ENCODE results near the gene KIF18B.

DNA sequence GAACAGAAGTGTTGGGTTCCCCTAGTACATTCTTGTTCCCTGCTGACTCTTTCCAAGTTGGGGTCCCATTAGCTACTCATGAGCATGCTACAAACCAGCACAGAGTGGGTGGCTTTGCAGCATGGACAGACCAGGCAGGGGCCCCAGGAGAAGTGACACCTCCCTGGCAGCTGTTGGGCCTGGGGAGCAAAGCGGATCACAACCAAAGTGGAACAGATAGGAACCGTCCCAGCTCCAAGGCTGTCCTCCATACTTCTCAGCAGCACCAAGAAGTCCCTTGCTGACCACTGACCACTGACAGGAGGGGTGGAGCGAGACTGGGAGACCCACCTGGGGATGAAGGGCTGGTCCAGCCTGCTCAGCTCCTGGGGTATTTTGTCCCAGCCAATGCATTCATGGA, 19.9 kb downstream of the KIF18B start:
- TF ChIP-seq, protein P1, sequence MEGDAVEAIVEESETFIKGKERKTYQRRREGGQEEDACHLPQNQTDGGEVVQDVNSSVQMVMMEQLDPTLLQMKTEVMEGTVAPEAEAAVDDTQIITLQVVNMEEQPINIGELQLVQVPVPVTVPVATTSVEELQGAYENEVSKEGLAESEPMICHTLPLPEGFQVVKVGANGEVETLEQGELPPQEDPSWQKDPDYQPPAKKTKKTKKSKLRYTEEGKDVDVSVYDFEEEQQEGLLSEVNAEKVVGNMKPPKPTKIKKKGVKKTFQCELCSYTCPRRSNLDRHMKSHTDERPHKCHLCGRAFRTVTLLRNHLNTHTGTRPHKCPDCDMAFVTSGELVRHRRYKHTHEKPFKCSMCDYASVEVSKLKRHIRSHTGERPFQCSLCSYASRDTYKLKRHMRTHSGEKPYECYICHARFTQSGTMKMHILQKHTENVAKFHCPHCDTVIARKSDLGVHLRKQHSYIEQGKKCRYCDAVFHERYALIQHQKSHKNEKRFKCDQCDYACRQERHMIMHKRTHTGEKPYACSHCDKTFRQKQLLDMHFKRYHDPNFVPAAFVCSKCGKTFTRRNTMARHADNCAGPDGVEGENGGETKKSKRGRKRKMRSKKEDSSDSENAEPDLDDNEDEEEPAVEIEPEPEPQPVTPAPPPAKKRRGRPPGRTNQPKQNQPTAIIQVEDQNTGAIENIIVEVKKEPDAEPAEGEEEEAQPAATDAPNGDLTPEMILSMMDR (IDR thresholded peaks at IDR 0.05): no peak
- TF ChIP-seq POLR2A (IDR thresholded peaks at IDR 0.05): no peak
